PC-3 (cell line): ENCODE data around the gene GPC5. TPM values are rescaled to one million over a fixed set of nuclear protein-coding genes. Genes with fewer than 3 reads are reported as not detected.

ENCODE experiments used
- ATAC-seq: fragments of 200-7000 bp; cut with Tn5 transposase; 2 replicates; pipeline ENCODE4 v1.9.1; 2020; ENCODE audit warnings: mild to moderate bottlenecking, moderate library complexity
- BruUV-seq: library from RNA; stranded (reverse); fragments of 400-500 nt; replicated peaks from 2 replicates; lab custom pipeline; 2021; lab: Mats Ljungman, UMichigan
- CTCF ChIA-PET: fragments of 300-600 bp; sonication (Branson Sonifier 250); formaldehyde crosslinking; loops from one replicate; lab custom pipeline; 2022; ENCODE audit warnings: antibody characterized with exemption; lab: Charles Lee
- POLR2A ChIA-PET: fragments of 300-600 bp; sonication (Branson Sonifier 250); formaldehyde crosslinking; loops from one replicate; lab custom pipeline; 2022; ENCODE audit warnings: antibody characterized with exemption; ENCODE audit not compliant: unreplicated experiment; lab: Charles Lee
- DNase-seq: peaks from one replicate; pipeline ENCODE4 v3.0.0-alpha.2; 2015
- H2AFZ ChIP-seq: fragments of 300-600 bp; sonication (generic); 2 replicates; pipeline ENCODE4 v1.6.0; 2016; ENCODE audit warnings: antibody characterized with exemption, low read length
- H3F3A ChIP-seq: fragments of 300-600 bp; sonication (generic); one replicate; pipeline ENCODE4 v1.6.0; 2017; ENCODE audit warnings: antibody characterized with exemption, low read length, control low read depth, mild to moderate bottlenecking; ENCODE audit not compliant: unreplicated experiment
- H3K27ac ChIP-seq: fragments of 300-600 bp; sonication (generic); 2 replicates; pipeline ENCODE4 v1.5.1; 2016; ENCODE audit warnings: mild to moderate bottlenecking, low read length
- H3K27me3 ChIP-seq: fragments of 300-600 bp; sonication (generic); 2 replicates; pipeline ENCODE4 v1.6.1; 2016; ENCODE audit warnings: low read length, mixed read lengths
- H3K36me3 ChIP-seq: fragments of 300-600 bp; sonication (generic); 2 replicates; pipeline ENCODE4 v1.6.1; 2016; ENCODE audit warnings: low read depth, mixed run types, low read length, mixed read lengths
- H3K4me1 ChIP-seq: fragments of 300-600 bp; sonication (generic); 2 replicates; pipeline ENCODE4 v1.5.1; 2016; ENCODE audit warnings: low read length; ENCODE audit not compliant: insufficient read depth
- H3K4me2 ChIP-seq: fragments of 300-600 bp; sonication (generic); 2 replicates; pipeline ENCODE4 v1.6.0; 2016; ENCODE audit warnings: low read length
- H3K4me3 ChIP-seq: fragments of 300-600 bp; sonication (generic); 2 replicates; pipeline ENCODE4 v1.5.1; 2016; ENCODE audit warnings: mild to moderate bottlenecking, low read length, mixed read lengths
- H3K79me2 ChIP-seq: fragments of 300-600 bp; sonication (generic); 2 replicates; pipeline ENCODE4 v1.6.1; 2017; ENCODE audit warnings: low read length, mixed read lengths
- H3K9ac ChIP-seq: fragments of 300-600 bp; sonication (generic); 2 replicates; pipeline ENCODE4 v1.6.0; 2016; ENCODE audit warnings: mild to moderate bottlenecking, low read length
- H3K9me2 ChIP-seq: fragments of 300-600 bp; sonication (generic); replicated peaks from 2 replicates; pipeline ENCODE4 v1.6.1; 2016; ENCODE audit warnings: mixed run types, low read length, mixed read lengths
- H3K9me3 ChIP-seq: fragments of 300-600 bp; sonication (generic); 2 replicates; pipeline ENCODE4 v1.6.1; 2016; ENCODE audit warnings: low read length, mixed read lengths
- H4K20me1 ChIP-seq: fragments of 300-600 bp; sonication (generic); 2 replicates; pipeline ENCODE4 v1.6.1; 2016; ENCODE audit warnings: low read length, mixed read lengths
- CTCF ChIP-seq: fragments of 300-600 bp; sonication (generic); conservative IDR thresholded peaks from 2 replicates; pipeline ENCODE4 v1.5.1; 2017; ENCODE audit warnings: antibody characterized with exemption, low read depth, mild to moderate bottlenecking, low read length
- EZH2 ChIP-seq: fragments of 300-600 bp; sonication (generic); IDR thresholded peaks from one replicate; pipeline ENCODE4 v1.6.1; 2017; ENCODE audit warnings: antibody characterized with exemption, mild to moderate bottlenecking, low read length; ENCODE audit not compliant: unreplicated experiment
- EZH2phosphoT487 ChIP-seq: fragments of 300-600 bp; sonication (generic); IDR thresholded peaks from 2 replicates; pipeline ENCODE4 v1.6.1; 2018; ENCODE audit warnings: mild to moderate bottlenecking, antibody characterized with exemption, low read length, borderline replicate concordance
- intact Hi-C: fragments of 100-400 bp; cut with micrococcal nuclease; formaldehyde crosslinking; loops from 2 replicates; pipeline ENCODE4 v1.9.0; 2023
- total RNA-seq: library from RNA; depleted of rRNA; stranded (reverse); fragments of >200 nt; gene quantifications from 2 replicates; pipeline ENCODE4 v1.2.3, GENCODE V29; 2014

Gene GPC5
- total RNA-seq, 1 experiment from 2014 or later = not detected

- ATAC-seq (peak; percentile 78; the same call in 1 of the 2 replicates), DNase-seq (peak; percentile 43)
- Histone ChIP-seq H3K27ac (no peak overlapping the region), H3K4me3 (no peak overlapping the region), H3K79me2 (no peaks in the 10 kb centered on the region), H3K9ac (no peak overlapping the region), H2AFZ (no peak overlapping the region), H3K9me2 (no peaks in the 10 kb centered on the region), H3K27me3 (no peaks in the 10 kb centered on the region), H4K20me1 (no peaks in the 10 kb centered on the region), H3K4me1 (no peaks in the 10 kb centered on the region), H3K9me3 (no peaks in the 10 kb centered on the region; the same call in 1 of the 2 replicates), H3K36me3 (no peaks in the 10 kb centered on the region), H3K4me2 (no peak overlapping the region), H3F3A (no peaks in the 10 kb centered on the region)
- no TSS peak for BruUV-seq
- TF ChIP-seq EZH2phosphoT487 (no peak), EZH2 (no peak), CTCF (no peak)
- POLR2A ChIA-PET = no interaction called here
- CTCF ChIA-PET = no interaction called here
- intact Hi-C loops = no loop called here
Observed at GRCh38 chr13:92547266-92547665, 1148.8 kb downstream of the GPC5 start.

GRCh38 chr13:92549276-92549675 is 1150.9 kb downstream of the GPC5 start:
- Histone ChIP-seq H3K9me3 (no peaks in the 10 kb centered on the region; the same call in 1 of the 2 replicates), H4K20me1 (no peaks in the 10 kb centered on the region), H3K79me2 (no peaks in the 10 kb centered on the region), H3K9ac (no peak overlapping the region), H3F3A (no peaks in the 10 kb centered on the region), H3K4me2 (no peak overlapping the region), H3K27ac (no peak overlapping the region), H3K9me2 (no peaks in the 10 kb centered on the region), H3K36me3 (no peaks in the 10 kb centered on the region), H3K4me1 (no peaks in the 10 kb centered on the region), H2AFZ (no peak overlapping the region), H3K4me3 (no peak overlapping the region), H3K27me3 (no peaks in the 10 kb centered on the region)
- intact Hi-C loops = no loop called here
- no TSS peak for BruUV-seq
- DNase-seq (no peak), ATAC-seq (no peak)
- POLR2A ChIA-PET = no interaction called here
- TF ChIP-seq EZH2phosphoT487 (no peak), CTCF (no peak), EZH2 (no peak)
- CTCF ChIA-PET = no interaction called here

- ChIA-PET CTCF (no interaction called here), POLR2A (no interaction called here)
- ATAC-seq = no peak
Observed at GRCh38 chr13:92553470-92554114, 1155.2 kb downstream of the GPC5 start.

More at GRCh38 chr13:92553470-92554114, 1155.2 kb downstream of the GPC5 start:
- Histone ChIP-seq H3K4me1 (no peaks in the 10 kb centered on the region), H3K9ac (no peak overlapping the region), H3K27ac (no peak overlapping the region), H3K27me3 (no peaks in the 10 kb centered on the region), H3K36me3 (no peaks in the 10 kb centered on the region), H2AFZ (no peak overlapping the region), H3K9me3 (no peaks in the 10 kb centered on the region; the same call in 1 of the 2 replicates), H3K4me3 (no peak overlapping the region), H3K4me2 (no peak overlapping the region), H3K9me2 (no peaks in the 10 kb centered on the region), H3K79me2 (no peaks in the 10 kb centered on the region), H3F3A (no peaks in the 10 kb centered on the region), H4K20me1 (no peaks in the 10 kb centered on the region)
- intact Hi-C loops = no loop called here
- no peak for DNase-seq
- TF ChIP-seq EZH2phosphoT487 = no peak
- no peak for TF ChIP-seq EZH2
- no peak for TF ChIP-seq CTCF
- no TSS peak for BruUV-seq
